ENCODE results near the gene NCAPH2.

The NCAPH2 gene

GRCh38 chr22:50507991-50508884, at the start of gene NCAPH2:
Gene NCAPH2 (plus strand): TSS chr22:50508224. CDS start chr22:50508338, 114 bp downstream.
- H3K9ac ChIP-seq (ENCODE audit: low read length), result peak within 1 kb of the TSS; percentile 99
- H3K27ac ChIP-seq (ENCODE audit: low read length), result peak within 1 kb of the TSS; percentile 76
- H3K27me3 ChIP-seq (ENCODE audit: low read depth, low read length), result no peaks in the 10 kb centered on the region
- peaks cover 44% of the 10 kb centered on the region for H3K79me2 ChIP-seq (ENCODE audit: low read length)
- H3K36me3 ChIP-seq (replicated peaks; ENCODE audit: low read depth, low read length), result no peaks in the 10 kb centered on the region
- H4K20me1 ChIP-seq (ENCODE audit: insufficient read depth, low read length), result 0 out of 2 replicates have a peak, but pooled peaks cover 4% of the 10 kb centered on the region
- peak within 1 kb of the TSS; percentile 95 for H3K4me2 ChIP-seq (ENCODE audit: low read length)
- no peaks in the 10 kb centered on the region for H3K9me3 ChIP-seq (ENCODE audit: insufficient read depth, low read length)
- peaks cover 15% of the 10 kb centered on the region for H3K4me1 ChIP-seq (ENCODE audit: low read length)
- no peak for TF ChIP-seq EZH2phosphoT487 (IDR thresholded peaks at IDR 0.05; ENCODE audit: low read depth)
- no peak for TF ChIP-seq CTCF (IDR thresholded peaks at IDR 0.05; ENCODE audit: low read depth, low read length)
- peak within 1 kb of the TSS; percentile 100 for H3K4me3 ChIP-seq (ENCODE audit: low read length)
- peak within 1 kb of the TSS; percentile 83; the same call in 1 of the 2 replicates for H2AFZ ChIP-seq (ENCODE audit: low read depth, low read length)

- no peaks in the 10 kb centered on the region for H4K20me1 ChIP-seq (ENCODE audit: insufficient read depth, low read length)
These were observed 49.0 kb upstream of the NCAPH2 start for GRCh38 chr22:50459016-50459415.

GRCh38 chr22:50459496-50460140, 48.4 kb upstream of the NCAPH2 start:
- H4K20me1 ChIP-seq (ENCODE audit: insufficient read depth, low read length), result no peaks in the 10 kb centered on the region
- no peak overlapping the region for H3K4me2 ChIP-seq (ENCODE audit: low read length)
- no peak overlapping the region for H2AFZ ChIP-seq (ENCODE audit: low read depth, low read length)
- H3K27ac ChIP-seq (ENCODE audit: low read length), result no peak overlapping the region
- TF ChIP-seq CTCF (IDR thresholded peaks at IDR 0.05; ENCODE audit: low read depth, low read length), result no peak
- no peak for TF ChIP-seq EZH2phosphoT487 (IDR thresholded peaks at IDR 0.05; ENCODE audit: low read depth)
- H3K36me3 ChIP-seq (replicated peaks; ENCODE audit: low read depth, low read length), result peaks cover 3% of the 10 kb centered on the region
- no peak overlapping the region for H3K9ac ChIP-seq (ENCODE audit: low read length)
- no peaks in the 10 kb centered on the region for H3K27me3 ChIP-seq (ENCODE audit: low read depth, low read length)
- H3K4me3 ChIP-seq (ENCODE audit: low read length), result no peak overlapping the region
- H3K79me2 ChIP-seq (ENCODE audit: low read length), result no peaks in the 10 kb centered on the region
- no peaks in the 10 kb centered on the region for H3K9me3 ChIP-seq (ENCODE audit: insufficient read depth, low read length)
- H3K4me1 ChIP-seq (ENCODE audit: low read length), result peaks cover 9% of the 10 kb centered on the region; the same call in 1 of the 2 replicates

More at GRCh38 chr22:50459016-50459415, 49.0 kb upstream of the NCAPH2 start:
- Histone ChIP-seq H2AFZ (ENCODE audit: low read depth, low read length) (no peak overlapping the region), H3K27ac (ENCODE audit: low read length) (no peak overlapping the region), H3K79me2 (ENCODE audit: low read length) (no peaks in the 10 kb centered on the region), H3K9ac (ENCODE audit: low read length) (no peak overlapping the region), H3K36me3 (replicated peaks; ENCODE audit: low read depth, low read length) (peaks cover 5% of the 10 kb centered on the region), H3K4me1 (ENCODE audit: low read length) (peaks cover 6% of the 10 kb centered on the region; the same call in 1 of the 2 replicates), H3K4me2 (ENCODE audit: low read length) (no peak overlapping the region), H3K9me3 (ENCODE audit: insufficient read depth, low read length) (no peaks in the 10 kb centered on the region), H3K4me3 (ENCODE audit: low read length) (no peak overlapping the region), H3K27me3 (ENCODE audit: low read depth, low read length) (no peaks in the 10 kb centered on the region)
- TF ChIP-seq CTCF (IDR thresholded peaks at IDR 0.05; ENCODE audit: low read depth, low read length) (no peak), EZH2phosphoT487 (IDR thresholded peaks at IDR 0.05; ENCODE audit: low read depth) (no peak)

GRCh38 chr22:50460938-50461337, 47.1 kb upstream of the NCAPH2 start:
- no peak for TF ChIP-seq CTCF (IDR thresholded peaks at IDR 0.05; ENCODE audit: low read depth, low read length)
- TF ChIP-seq EZH2phosphoT487 (IDR thresholded peaks at IDR 0.05; ENCODE audit: low read depth), result no peak
- Histone ChIP-seq H3K27me3 (ENCODE audit: low read depth, low read length) (no peaks in the 10 kb centered on the region), H3K27ac (ENCODE audit: low read length) (no peak overlapping the region), H3K9me3 (ENCODE audit: insufficient read depth, low read length) (no peaks in the 10 kb centered on the region), H3K4me2 (ENCODE audit: low read length) (no peak overlapping the region), H4K20me1 (ENCODE audit: insufficient read depth, low read length) (no peaks in the 10 kb centered on the region), H3K4me3 (ENCODE audit: low read length) (no peak overlapping the region), H3K4me1 (ENCODE audit: low read length) (peaks cover 9% of the 10 kb centered on the region; the same call in 1 of the 2 replicates), H3K36me3 (replicated peaks; ENCODE audit: low read depth, low read length) (peaks cover 3% of the 10 kb centered on the region), H3K79me2 (ENCODE audit: low read length) (no peaks in the 10 kb centered on the region), H2AFZ (ENCODE audit: low read depth, low read length) (no peak overlapping the region), H3K9ac (ENCODE audit: low read length) (no peak overlapping the region)
